PC-3 (cell line): ENCODE results near the gene MYCL. TPM values are rescaled to one million over a fixed set of nuclear protein-coding genes. Genes with fewer than 3 reads are reported as not detected.

ENCODE experiments used
- ATAC-seq: fragments of 200-7000 bp; cut with Tn5 transposase; 2 replicates; pipeline ENCODE4 v1.9.1; 2020; ENCODE audit warnings: mild to moderate bottlenecking, moderate library complexity
- BruUV-seq: library from RNA; stranded (reverse); fragments of 400-500 nt; replicated peaks from 2 replicates; lab custom pipeline; 2021; lab: Mats Ljungman, UMichigan
- CTCF ChIA-PET: fragments of 300-600 bp; sonication (Branson Sonifier 250); formaldehyde crosslinking; loops from one replicate; lab custom pipeline; 2022; ENCODE audit warnings: antibody characterized with exemption; lab: Charles Lee
- POLR2A ChIA-PET: fragments of 300-600 bp; sonication (Branson Sonifier 250); formaldehyde crosslinking; loops from one replicate; lab custom pipeline; 2022; ENCODE audit warnings: antibody characterized with exemption; ENCODE audit not compliant: unreplicated experiment; lab: Charles Lee
- DNase-seq: peaks from one replicate; pipeline ENCODE4 v3.0.0-alpha.2; 2015
- H2AFZ ChIP-seq: fragments of 300-600 bp; sonication (generic); 2 replicates; pipeline ENCODE4 v1.6.0; 2016; ENCODE audit warnings: antibody characterized with exemption, low read length
- H3F3A ChIP-seq: fragments of 300-600 bp; sonication (generic); one replicate; pipeline ENCODE4 v1.6.0; 2017; ENCODE audit warnings: antibody characterized with exemption, low read length, control low read depth, mild to moderate bottlenecking; ENCODE audit not compliant: unreplicated experiment
- H3K27ac ChIP-seq: fragments of 300-600 bp; sonication (generic); 2 replicates; pipeline ENCODE4 v1.5.1; 2016; ENCODE audit warnings: mild to moderate bottlenecking, low read length
- H3K27me3 ChIP-seq: fragments of 300-600 bp; sonication (generic); 2 replicates; pipeline ENCODE4 v1.6.1; 2016; ENCODE audit warnings: low read length, mixed read lengths
- H3K36me3 ChIP-seq: fragments of 300-600 bp; sonication (generic); 2 replicates; pipeline ENCODE4 v1.6.1; 2016; ENCODE audit warnings: low read depth, mixed run types, low read length, mixed read lengths
- H3K4me1 ChIP-seq: fragments of 300-600 bp; sonication (generic); 2 replicates; pipeline ENCODE4 v1.5.1; 2016; ENCODE audit warnings: low read length; ENCODE audit not compliant: insufficient read depth
- H3K4me2 ChIP-seq: fragments of 300-600 bp; sonication (generic); 2 replicates; pipeline ENCODE4 v1.6.0; 2016; ENCODE audit warnings: low read length
- H3K4me3 ChIP-seq: fragments of 300-600 bp; sonication (generic); 2 replicates; pipeline ENCODE4 v1.5.1; 2016; ENCODE audit warnings: mild to moderate bottlenecking, low read length, mixed read lengths
- H3K79me2 ChIP-seq: fragments of 300-600 bp; sonication (generic); 2 replicates; pipeline ENCODE4 v1.6.1; 2017; ENCODE audit warnings: low read length, mixed read lengths
- H3K9ac ChIP-seq: fragments of 300-600 bp; sonication (generic); 2 replicates; pipeline ENCODE4 v1.6.0; 2016; ENCODE audit warnings: mild to moderate bottlenecking, low read length
- H3K9me2 ChIP-seq: fragments of 300-600 bp; sonication (generic); replicated peaks from 2 replicates; pipeline ENCODE4 v1.6.1; 2016; ENCODE audit warnings: mixed run types, low read length, mixed read lengths
- H3K9me3 ChIP-seq: fragments of 300-600 bp; sonication (generic); 2 replicates; pipeline ENCODE4 v1.6.1; 2016; ENCODE audit warnings: low read length, mixed read lengths
- H4K20me1 ChIP-seq: fragments of 300-600 bp; sonication (generic); 2 replicates; pipeline ENCODE4 v1.6.1; 2016; ENCODE audit warnings: low read length, mixed read lengths
- EZH2 ChIP-seq: fragments of 300-600 bp; sonication (generic); IDR thresholded peaks from one replicate; pipeline ENCODE4 v1.6.1; 2017; ENCODE audit warnings: antibody characterized with exemption, mild to moderate bottlenecking, low read length; ENCODE audit not compliant: unreplicated experiment
- EZH2phosphoT487 ChIP-seq: fragments of 300-600 bp; sonication (generic); IDR thresholded peaks from 2 replicates; pipeline ENCODE4 v1.6.1; 2018; ENCODE audit warnings: mild to moderate bottlenecking, antibody characterized with exemption, low read length, borderline replicate concordance
- intact Hi-C: fragments of 100-400 bp; cut with micrococcal nuclease; formaldehyde crosslinking; loops from 2 replicates; pipeline ENCODE4 v1.9.0; 2023
- total RNA-seq: library from RNA; depleted of rRNA; stranded (reverse); fragments of >200 nt; gene quantifications from 2 replicates; pipeline ENCODE4 v1.2.3, GENCODE V29; 2014
- TF ChIP-seq, protein P1 (sequence below): fragments of 300-600 bp; sonication (generic); conservative IDR thresholded peaks from 2 replicates; pipeline ENCODE4 v1.5.1; 2017; ENCODE audit warnings: antibody characterized with exemption, low read depth, mild to moderate bottlenecking, low read length

The MYCL gene
- total RNA-seq, 1 experiment from 2014 or later: 4.0 TPM

DNA sequence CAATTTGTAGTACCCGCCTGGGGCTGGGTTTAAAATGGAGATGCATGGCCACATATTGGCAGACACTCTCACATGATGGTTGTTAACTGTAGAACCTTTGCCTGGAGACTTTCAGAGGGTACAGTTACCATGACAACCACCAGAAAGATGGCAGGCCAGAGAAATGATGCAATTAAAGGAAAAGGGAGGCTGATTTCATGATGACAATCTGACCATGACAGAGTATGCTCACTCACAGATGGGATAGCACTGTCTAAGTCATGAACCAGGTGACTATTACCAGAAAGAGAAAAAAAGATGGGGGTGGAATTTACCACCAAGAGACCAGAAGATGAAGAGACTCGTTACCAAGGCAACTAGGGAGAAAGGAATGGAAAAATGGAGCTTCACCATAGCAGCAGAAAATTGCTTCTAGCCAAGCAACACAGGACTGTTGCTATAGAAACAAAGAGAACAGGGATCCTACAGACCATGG is 14.9 kb downstream of the MYCL start:
- Histone ChIP-seq H3K9ac (no peak overlapping the region), H3K4me1 (peaks cover 6% of the 10 kb centered on the region), H3K27me3 (no peaks in the 10 kb centered on the region), H3K4me2 (no peak overlapping the region), H3K36me3 (no peaks in the 10 kb centered on the region), H3K4me3 (no peak overlapping the region), H2AFZ (no peak overlapping the region), H3K27ac (no peak overlapping the region), H3K9me2 (no peaks in the 10 kb centered on the region), H3K9me3 (no peaks in the 10 kb centered on the region), H3F3A (no peaks in the 10 kb centered on the region), H4K20me1 (peaks cover 3% of the 10 kb centered on the region), H3K79me2 (peaks cover 16% of the 10 kb centered on the region)
- TF ChIP-seq, protein P1, sequence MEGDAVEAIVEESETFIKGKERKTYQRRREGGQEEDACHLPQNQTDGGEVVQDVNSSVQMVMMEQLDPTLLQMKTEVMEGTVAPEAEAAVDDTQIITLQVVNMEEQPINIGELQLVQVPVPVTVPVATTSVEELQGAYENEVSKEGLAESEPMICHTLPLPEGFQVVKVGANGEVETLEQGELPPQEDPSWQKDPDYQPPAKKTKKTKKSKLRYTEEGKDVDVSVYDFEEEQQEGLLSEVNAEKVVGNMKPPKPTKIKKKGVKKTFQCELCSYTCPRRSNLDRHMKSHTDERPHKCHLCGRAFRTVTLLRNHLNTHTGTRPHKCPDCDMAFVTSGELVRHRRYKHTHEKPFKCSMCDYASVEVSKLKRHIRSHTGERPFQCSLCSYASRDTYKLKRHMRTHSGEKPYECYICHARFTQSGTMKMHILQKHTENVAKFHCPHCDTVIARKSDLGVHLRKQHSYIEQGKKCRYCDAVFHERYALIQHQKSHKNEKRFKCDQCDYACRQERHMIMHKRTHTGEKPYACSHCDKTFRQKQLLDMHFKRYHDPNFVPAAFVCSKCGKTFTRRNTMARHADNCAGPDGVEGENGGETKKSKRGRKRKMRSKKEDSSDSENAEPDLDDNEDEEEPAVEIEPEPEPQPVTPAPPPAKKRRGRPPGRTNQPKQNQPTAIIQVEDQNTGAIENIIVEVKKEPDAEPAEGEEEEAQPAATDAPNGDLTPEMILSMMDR: no peak
- TF ChIP-seq EZH2: no peak
- no peak for TF ChIP-seq EZH2phosphoT487
- POLR2A ChIA-PET: no interaction called here
- BruUV-seq: no TSS peak
- DNase-seq: no peak
- intact Hi-C loops: no loop called here
- ATAC-seq: no peak
- CTCF ChIA-PET: no interaction called here

DNA sequence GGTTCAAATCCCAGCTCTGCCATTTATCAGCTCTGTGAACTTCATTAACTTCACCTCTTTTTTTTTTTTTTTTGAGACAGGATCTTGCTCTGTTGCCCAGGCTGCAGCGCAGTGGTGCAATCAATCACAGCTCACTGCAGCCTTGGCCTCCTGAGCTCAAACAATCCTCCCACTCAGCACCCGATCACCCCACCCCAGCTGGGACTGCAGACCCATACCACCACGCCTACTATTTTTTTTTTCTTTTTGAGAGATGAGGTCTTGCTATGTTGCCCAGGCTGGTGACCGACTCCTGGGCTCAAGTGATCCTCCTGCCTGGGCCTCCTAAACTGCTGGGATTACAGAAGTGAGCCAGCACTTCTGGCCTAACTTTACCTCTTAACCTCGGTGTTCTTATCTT is 16.2 kb downstream of the MYCL start:
- ChIA-PET POLR2A (no interaction called here), CTCF (no interaction called here)
- Histone ChIP-seq H3K9ac (no peak overlapping the region), H3K27ac (no peak overlapping the region), H3K79me2 (peaks cover 29% of the 10 kb centered on the region), H3K9me3 (no peaks in the 10 kb centered on the region), H3K9me2 (no peaks in the 10 kb centered on the region), H4K20me1 (peaks cover 9% of the 10 kb centered on the region), H3K27me3 (no peaks in the 10 kb centered on the region), H3K4me2 (no peak overlapping the region), H3K36me3 (no peaks in the 10 kb centered on the region), H3K4me3 (no peak overlapping the region), H2AFZ (no peak overlapping the region), H3K4me1 (peaks cover 13% of the 10 kb centered on the region), H3F3A (no peaks in the 10 kb centered on the region)
- no peak for ATAC-seq
- intact Hi-C loops: no loop called here
- no TSS peak for BruUV-seq
- no peak for DNase-seq
- TF ChIP-seq EZH2phosphoT487 (no peak), EZH2 (no peak)
- TF ChIP-seq, protein P1: no peak

DNA sequence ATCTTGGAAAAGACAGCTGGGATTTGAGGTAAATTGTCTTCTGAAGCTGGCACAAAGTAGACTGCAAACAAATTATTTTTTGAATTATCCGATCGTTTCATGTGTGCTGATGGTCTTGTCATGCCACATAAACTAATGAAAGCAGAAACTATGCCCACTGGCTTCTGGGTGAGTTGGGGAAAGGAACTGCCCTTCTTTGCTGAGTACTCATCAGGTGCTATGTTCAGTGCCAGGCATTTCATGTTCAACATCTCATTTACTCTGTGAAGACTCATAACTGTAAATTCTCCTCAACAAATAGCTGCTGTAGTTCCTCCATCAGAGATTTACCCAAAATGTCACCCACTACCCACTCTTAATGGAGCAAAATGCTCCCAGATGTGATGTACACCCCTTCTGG is 19.6 kb downstream of the MYCL start:
- Histone ChIP-seq H2AFZ (no peak overlapping the region), H3K27ac (no peak overlapping the region), H3K9me3 (no peaks in the 10 kb centered on the region), H3K27me3 (no peaks in the 10 kb centered on the region), H3K9ac (peak overlapping the region; percentile 97), H3K4me2 (peak overlapping the region; percentile 92), H3K4me1 (peaks cover 13% of the 10 kb centered on the region), H3F3A (no peaks in the 10 kb centered on the region), H3K79me2 (peaks cover 62% of the 10 kb centered on the region), H3K36me3 (peaks cover 7% of the 10 kb centered on the region; the same call in 1 of the 2 replicates), H3K4me3 (peak overlapping the region; percentile 98), H4K20me1 (peaks cover 22% of the 10 kb centered on the region), H3K9me2 (no peaks in the 10 kb centered on the region)
- DNase-seq (no peak), ATAC-seq (no peak)
- CTCF ChIA-PET: no interaction called here
- BruUV-seq: no TSS peak
- intact Hi-C loops: no loop called here
- no peak for TF ChIP-seq EZH2
- TF ChIP-seq EZH2phosphoT487: no peak
- TF ChIP-seq, protein P1: no peak
- POLR2A ChIA-PET: no interaction called here
